Measurements from ENCODE around the gene DCP1B.
A peak's percentile ranks its signal among the peaks of the same experiment; 100 is the strongest.
"Not testable (repeated sequence)": the region's sequence is repeated elsewhere in the genome, so short reads cannot be mapped to it uniquely, and the experiment has no call there.

DCP1B gene

GRCh38 chr12:1974812-1975211 is 29.4 kb downstream of the DCP1B start:
- DNase-seq = no peak

- DNase-seq = no peak
Observed at GRCh38 chr12:1972856-1973317, 31.4 kb downstream of the DCP1B start.

DNA sequence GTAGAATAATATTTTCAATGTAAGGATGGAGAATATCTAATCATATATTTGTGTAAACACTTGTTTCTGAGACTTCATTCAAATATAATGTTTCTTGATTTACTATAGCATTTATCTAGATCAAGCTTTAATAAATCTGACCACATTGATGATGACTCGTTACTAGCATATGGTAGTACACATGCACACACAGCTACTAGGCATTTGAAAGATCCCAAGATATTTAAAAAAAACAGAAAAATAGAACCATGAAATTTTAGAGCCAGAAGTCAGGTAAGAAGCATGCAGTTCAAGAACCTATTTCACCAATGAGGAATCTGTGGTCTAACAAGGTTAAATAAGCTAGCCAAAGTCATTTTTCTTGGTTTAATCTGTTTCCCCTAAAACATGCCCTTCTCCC is 32.0 kb downstream of the DCP1B start:
- peak; percentile 76 for DNase-seq

DNA sequence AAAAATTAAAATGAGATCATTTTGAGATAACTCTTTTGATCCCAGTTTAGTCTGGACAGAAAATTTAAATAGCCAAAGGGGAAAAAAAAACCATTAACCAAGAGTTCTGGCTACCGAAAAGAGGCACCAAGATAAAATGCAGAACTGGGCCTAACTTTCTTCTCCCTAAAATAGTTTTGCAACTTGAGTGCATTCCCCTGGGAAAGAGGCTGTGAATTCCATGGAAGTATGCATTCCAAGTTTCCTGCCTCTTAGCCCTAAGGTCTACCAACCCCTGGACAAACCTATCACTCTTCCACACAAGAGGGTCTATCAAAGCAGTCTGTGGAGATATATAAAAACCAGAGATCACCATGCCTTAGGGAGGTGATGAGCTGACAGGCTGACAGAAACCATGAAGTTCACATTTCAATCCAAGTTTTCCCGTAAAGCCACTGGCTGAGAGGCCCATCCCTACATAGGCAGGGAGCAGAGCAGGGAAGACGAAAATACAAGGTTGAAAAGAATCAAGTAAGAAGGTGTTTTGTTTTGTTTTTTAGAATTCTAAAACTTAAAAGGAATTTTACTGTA is 33.8 kb downstream of the DCP1B start:
- peak; percentile 63 for DNase-seq

DNA sequence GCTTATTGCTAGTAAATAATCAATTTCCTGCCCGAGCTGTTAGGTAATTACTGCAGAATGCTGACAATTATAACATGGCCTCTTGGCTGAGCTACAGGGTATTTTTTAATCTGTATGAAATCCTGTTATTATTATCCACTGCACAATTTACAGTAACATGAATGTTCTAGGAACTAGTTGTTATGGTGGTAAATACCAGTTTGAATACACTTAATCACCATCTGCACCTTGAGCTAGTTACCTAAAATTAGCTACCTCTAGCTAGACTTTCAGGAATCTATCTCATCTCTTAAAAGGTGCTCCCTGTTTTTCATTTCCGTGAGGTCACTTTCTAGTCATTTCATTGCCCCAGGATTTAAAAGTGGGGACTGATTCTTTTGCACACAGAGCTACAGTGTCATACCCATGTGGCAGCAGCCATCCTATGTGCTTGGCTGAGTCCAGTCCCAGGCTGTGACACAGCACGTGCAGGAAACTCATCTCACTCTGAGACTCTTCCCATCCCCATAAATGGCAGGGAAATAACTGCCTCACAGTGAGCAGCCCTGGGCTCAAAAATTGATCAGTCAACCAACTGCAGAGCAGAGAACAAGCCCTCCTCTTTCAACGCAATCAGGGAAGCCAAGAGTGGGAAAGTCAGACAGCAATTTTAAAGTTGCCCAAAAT is 37.6 kb downstream of the DCP1B start:
- no peak for DNase-seq

GRCh38 chr12:1965916-1966315 is 38.3 kb downstream of the DCP1B start:
- DNase-seq = no peak

- DNase-seq = no peak
Observed at GRCh38 chr12:1962051-1963020, 41.9 kb downstream of the DCP1B start.

DNA sequence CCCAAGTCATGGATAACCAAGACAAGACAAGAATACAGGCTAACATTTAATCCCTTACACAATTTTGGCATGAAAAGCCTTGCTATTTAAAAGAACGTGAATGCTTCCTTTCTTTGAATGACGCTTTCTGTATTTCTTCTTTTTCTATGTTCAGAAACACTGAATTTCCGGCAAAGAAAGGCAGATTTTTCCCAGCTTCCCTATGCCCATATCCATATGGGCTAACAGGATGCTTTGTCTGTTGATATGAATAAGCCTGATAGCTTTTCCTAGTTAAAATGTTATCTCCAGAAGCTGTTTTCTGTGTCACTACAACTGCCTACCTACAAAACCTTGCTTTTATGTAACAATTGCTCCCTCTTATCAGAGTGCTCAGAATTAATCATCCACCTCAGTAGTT is 47.5 kb downstream of the DCP1B start:
- DNase-seq = no peak

- DNase-seq = no peak
Observed at GRCh38 chr12:1949771-1950470, 54.3 kb downstream of the DCP1B start.

DNA sequence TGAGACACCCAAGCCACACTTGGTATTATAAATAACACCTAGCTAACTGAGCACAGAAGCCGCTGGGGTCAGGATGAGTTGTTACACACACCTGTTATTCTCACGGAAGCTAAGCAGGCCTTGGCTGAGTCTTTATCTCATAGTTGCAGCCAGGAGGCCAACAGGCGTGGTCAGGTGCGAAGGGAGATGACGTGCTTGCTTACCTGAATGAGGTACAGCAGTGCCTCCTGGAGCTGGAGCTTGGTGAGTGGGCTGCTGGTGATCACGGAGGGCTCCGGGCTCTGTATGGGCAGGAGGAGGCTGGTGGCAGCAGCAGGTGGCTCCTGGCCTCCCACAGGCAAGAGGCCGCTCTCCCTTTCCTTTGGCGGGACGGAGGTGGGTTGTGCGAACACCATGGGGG is 55.4 kb downstream of the DCP1B start:
- DNase-seq = no peak

DNA sequence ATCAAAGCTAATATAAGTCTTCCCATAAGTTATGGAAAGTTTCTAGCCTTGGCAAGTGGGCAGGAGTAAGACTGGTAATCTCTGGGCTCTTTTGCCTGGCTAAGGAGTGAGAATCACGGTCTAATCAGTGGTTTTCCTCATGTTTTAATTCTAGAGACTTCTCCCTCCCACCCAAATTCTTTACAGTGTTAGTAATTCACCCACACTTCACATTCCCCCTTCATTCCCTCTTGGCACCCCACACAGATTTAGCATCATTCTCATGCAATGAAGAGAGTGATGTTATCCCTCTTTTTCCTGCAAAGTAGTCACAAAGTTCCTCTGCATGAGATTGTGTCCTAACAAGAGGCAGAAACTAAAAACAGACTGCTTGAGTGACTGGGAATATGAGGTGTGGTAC is 57.2 kb downstream of the DCP1B start:
- DNase-seq = peak; percentile 64

- no peak for DNase-seq
Observed at GRCh38 chr12:1946296-1946695, 58.0 kb downstream of the DCP1B start.

GRCh38 chr12:1945502-1945901 is 58.8 kb downstream of the DCP1B start:
- DNase-seq = not testable (repeated sequence)

DNA sequence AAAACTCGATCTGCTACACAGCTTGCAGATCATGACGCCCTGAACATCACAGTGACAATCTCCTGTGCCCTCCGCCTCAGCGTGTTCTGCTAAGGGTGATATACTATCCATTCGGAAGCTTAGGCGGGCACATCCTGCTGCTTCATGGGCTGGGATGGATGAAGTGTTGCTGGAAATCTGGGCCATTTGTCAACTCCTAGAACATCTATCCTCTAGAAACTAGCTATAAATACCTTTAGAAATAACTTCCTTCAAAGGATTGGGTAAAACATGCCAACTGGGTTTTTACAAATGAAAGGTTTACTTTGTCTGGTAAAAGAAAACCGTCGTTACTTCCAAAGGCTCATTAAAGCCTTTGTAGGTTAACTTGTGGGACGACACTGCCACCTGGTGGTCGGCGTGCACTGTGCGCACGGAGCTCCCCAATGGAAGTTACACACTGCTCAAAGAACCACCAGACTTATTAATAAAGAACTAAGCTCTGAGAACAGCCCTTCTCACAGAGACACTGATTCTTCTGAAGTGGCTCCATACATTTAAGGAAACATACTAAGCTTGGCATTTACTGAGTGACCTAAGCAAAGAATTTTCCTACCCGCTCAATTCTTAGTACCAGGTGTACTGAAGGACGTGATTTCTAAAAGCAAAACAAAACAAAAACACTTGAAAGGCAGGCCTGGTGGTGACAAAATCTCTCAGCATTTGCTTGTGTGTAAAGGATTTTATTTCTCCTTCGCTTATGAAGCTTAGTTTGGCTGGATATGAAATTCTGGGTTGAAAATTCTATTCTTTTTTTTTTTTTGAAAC is 64.3 kb downstream of the DCP1B start:
- DNase-seq = peak; percentile 69

DNA sequence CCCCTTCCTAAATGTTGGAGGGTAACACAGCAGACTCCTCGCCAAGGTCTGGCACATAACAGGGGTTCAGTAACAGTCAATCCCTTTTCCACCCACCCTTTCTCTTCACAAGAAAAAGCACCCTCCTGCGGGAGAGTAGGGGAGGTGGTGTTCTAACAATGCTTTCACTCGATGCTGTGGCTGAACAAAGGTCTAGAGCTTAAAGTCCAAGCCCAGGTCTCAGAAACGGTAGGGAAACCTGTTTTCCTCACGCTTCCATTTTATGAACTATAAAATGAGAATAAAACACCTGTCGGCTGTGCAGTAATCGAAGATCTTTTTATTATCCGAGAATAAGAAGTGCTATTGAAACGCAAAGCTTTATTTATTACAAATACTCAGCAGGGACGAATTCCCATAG is 64.9 kb downstream of the DCP1B start:
- no peak for DNase-seq

DNA sequence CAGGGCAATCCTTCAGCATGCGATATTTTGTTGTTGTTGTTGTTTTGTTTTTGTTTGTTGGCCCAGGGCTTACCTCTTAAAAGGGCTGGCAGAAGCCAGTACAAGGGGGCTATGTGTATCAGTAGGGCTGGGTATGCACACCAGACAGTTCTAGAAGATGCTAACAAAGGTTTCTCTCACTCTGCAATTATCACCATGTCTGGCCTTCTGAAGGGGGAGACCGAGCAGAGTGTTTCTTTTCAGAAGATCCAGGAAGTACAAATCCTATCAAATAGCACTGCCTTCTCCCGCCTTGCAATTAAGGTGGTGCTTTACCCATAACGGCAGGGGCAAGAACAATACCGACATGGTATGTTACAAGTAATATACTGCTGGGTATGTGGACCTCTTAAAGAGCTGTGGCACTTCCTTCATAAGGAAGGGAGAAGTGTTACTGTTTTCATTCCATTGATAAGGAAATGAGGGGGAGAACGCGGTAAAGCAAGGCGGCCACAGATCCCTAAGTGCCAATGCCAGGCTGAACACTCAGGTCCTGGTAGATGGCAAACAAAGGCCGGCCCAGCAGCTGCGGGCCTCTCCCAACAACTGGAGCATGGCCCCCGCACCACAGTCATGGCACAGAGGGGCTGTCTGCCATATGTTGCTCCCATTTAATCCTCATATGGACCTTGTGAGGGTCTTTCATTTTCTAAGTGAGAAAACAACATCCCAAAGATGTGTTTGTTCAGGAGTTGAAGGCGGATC is 66.6 kb downstream of the DCP1B start:
- DNase-seq = no peak

DNA sequence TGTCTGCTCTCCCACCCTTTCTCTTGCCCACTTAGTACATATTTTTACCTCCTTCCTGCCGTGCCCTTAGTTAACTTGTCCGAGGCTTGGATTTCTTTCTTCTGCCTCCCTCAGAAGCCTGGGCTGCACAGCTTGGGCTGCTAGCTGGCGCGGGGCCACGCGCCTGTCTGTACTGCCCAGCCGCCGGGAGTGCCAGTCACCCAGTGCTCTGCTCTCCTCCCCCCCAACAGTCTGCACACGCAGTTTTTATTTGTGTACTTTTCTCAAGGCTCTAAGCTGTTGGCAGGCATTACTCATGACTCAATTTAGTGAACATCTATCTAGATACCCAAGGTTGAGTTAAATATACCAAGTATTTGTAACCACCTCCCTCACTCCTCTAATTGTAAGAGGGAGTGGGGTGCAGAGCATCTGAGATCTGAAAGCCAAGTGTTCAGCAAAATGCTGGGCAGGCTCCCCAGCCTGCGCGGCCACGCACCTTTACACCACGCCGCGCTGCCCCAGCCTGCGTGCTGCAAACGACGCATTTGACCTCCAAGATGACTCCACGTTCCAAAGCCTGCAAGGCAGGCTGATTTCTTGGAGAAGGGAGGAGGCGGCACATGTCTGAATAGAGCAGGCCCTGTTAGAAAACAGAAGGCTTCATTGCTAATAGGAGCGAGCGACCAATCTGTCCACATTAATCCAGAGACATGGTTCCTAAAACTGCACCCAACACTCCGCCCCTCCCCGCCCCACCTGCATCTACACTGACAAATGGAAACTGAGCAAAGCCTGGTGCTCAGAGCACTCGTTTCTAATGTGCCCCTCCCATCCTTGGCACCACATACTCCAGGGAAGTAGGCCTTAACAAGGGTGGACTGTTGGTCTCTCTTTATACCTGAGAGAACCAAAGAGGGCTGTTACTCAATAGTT is 67.6 kb downstream of the DCP1B start:
- DNase-seq = peak; percentile 73

DNA sequence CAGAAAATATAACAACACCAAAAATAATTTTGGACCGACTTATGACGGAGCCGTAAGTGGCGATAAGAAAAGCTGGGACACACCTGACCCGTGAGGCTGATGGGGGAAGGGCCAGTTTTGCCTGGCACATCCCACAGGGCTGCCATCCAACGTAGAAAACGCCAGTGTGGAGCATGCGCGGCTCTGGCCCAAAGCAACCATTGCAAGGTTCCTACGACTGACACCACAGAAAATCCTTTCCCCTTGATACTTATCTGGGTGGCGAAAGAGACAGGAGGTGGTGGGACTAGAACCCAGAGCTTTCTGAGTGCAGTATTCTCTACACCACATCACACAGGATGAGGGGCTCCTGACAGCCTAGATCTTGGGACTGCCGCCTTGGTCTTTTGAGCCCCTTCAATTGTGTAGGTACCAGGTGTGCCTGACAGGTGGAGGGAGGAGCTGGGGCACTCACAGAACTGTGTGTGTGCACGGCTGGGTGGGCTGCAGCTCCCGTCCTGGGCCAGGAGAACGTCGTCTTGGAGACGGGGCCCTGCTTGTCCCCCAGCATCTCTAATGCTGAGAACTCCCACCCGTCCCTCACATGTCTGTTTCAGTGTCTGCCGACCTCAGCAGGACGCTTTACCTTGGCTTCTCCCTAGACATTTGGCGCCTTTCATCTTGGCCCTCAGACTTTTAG is 68.4 kb downstream of the DCP1B start:
- no peak for DNase-seq

DNA sequence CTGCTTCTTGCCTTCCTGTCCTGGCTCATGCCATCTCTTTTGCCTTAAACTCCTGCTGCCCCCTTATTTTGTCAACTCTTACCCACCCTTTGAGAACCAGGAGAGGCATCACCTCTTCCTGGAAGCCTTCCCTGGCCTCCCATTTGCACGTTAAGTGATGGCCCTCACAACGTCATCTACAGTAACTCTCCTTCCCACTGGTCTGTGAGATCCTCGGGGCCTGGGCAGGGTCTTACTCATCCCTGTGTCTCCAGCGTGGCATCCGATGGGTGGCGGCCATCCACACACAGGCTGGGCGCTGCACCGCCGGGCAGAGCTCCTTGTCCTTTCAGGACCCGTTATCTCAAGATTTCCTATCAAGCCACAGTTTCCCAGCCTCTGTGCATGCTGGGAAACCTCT is 69.0 kb downstream of the DCP1B start:
- no peak for DNase-seq

Data from fibroblast of skin of back (primary cell).